GM23338 (cell line): ENCODE data around the gene PNRC2. TPM values are rescaled to one million over a fixed set of nuclear protein-coding genes. Genes with fewer than 3 reads are reported as not detected.

ENCODE experiments used
- ATAC-seq: fragments of 200-7000 bp; cut with Tn5 transposase; 3 replicates; pipeline ENCODE4 v1.9.1; 2020
- DNase-seq: peaks from one replicate; pipeline ENCODE4 v3.0.0-alpha.2; 2015; ENCODE audit warnings: low spot score
- H2AFZ ChIP-seq: fragments of 200-600 bp; sonication (generic); 2 replicates; pipeline ENCODE4 v1.8.0; 2016; ENCODE audit warnings: antibody characterized with exemption, mild to moderate bottlenecking, moderate library complexity
- H3F3A ChIP-seq: fragments of 200-600 bp; sonication (generic); replicated peaks from 2 replicates; pipeline ENCODE4 v1.8.0; 2017; ENCODE audit warnings: antibody characterized with exemption, mixed run types, low read depth
- H3K27ac ChIP-seq: fragments of 200-600 bp; sonication (generic); 2 replicates; pipeline ENCODE4 v1.6.1; 2016; ENCODE audit warnings: low read depth
- H3K27me3 ChIP-seq: fragments of 200-600 bp; sonication (generic); 2 replicates; pipeline ENCODE4 v1.8.0; 2016; ENCODE audit warnings: mild to moderate bottlenecking, mixed run types, moderate library complexity; ENCODE audit not compliant: insufficient read depth
- H3K36me3 ChIP-seq: fragments of 200-600 bp; sonication (generic); 2 replicates; pipeline ENCODE4 v1.8.0; 2016; ENCODE audit warnings: mild to moderate bottlenecking; ENCODE audit not compliant: insufficient read depth
- H3K4me1 ChIP-seq: fragments of 200-600 bp; sonication (generic); 2 replicates; pipeline ENCODE4 v1.8.0; 2016; ENCODE audit warnings: mild to moderate bottlenecking, moderate library complexity; ENCODE audit not compliant: insufficient read depth
- H3K4me2 ChIP-seq: fragments of 200-600 bp; sonication (generic); 2 replicates; pipeline ENCODE4 v1.7.1; 2017; ENCODE audit warnings: mixed run types
- H3K4me3 ChIP-seq: fragments of 200-600 bp; sonication (generic); 2 replicates; pipeline ENCODE4 v1.6.1; 2016; ENCODE audit warnings: mixed run types
- H3K79me2 ChIP-seq: fragments of 200-600 bp; sonication (generic); replicated peaks from 2 replicates; pipeline ENCODE4 v1.8.0; 2017; ENCODE audit warnings: mild to moderate bottlenecking; ENCODE audit not compliant: insufficient read depth
- H3K9me2 ChIP-seq: fragments of 200-600 bp; sonication (generic); 2 replicates; pipeline ENCODE4 v1.8.0; 2017; ENCODE audit not compliant: insufficient read depth
- H4K20me1 ChIP-seq: fragments of 200-600 bp; sonication (generic); replicated peaks from 2 replicates; pipeline ENCODE4 v1.8.0; 2017; ENCODE audit warnings: mild to moderate bottlenecking; ENCODE audit not compliant: insufficient read depth
- H3K27ac Mint-ChIP-seq: 2 replicates; pipeline ENCODE4 v1.8.0; 2020; ENCODE audit warnings: inconsistent platforms, mild to moderate bottlenecking, moderate library complexity, mixed read lengths
- H3K27me3 Mint-ChIP-seq: 3 replicates; pipeline ENCODE4 v1.8.0; 2022; ENCODE audit warnings: low read depth, mild to moderate bottlenecking, moderate library complexity, mixed read lengths, inconsistent platforms; ENCODE audit not compliant: insufficient read depth, poor library complexity
- H3K36me3 Mint-ChIP-seq: 3 replicates; pipeline ENCODE4 v1.8.0; 2021; ENCODE audit warnings: low read depth, mild to moderate bottlenecking, inconsistent platforms, moderate library complexity, mixed read lengths
- H3K4me1 Mint-ChIP-seq: 3 replicates; pipeline ENCODE4 v1.8.0; 2020; ENCODE audit warnings: mild to moderate bottlenecking, inconsistent platforms, mixed read lengths
- H3K4me3 Mint-ChIP-seq: 3 replicates; pipeline ENCODE4 v1.8.0; 2021; ENCODE audit warnings: moderate library complexity, mild to moderate bottlenecking, inconsistent platforms, mixed read lengths
- H3K9me3 Mint-ChIP-seq: 3 replicates; pipeline ENCODE4 v1.8.0; 2020; ENCODE audit warnings: moderate library complexity, mild to moderate bottlenecking, inconsistent platforms, mixed read lengths
- CTCF ChIP-seq, 2 experiments: fragments of 200-600 bp in 1 of 2; sonication (generic) in 1 of 2; conservative IDR thresholded peaks; 2 replicates each; pipeline versions ENCODE4 v1.5.1 to v1.6.1; 2016 to 2017; ENCODE audit warnings: antibody characterized with exemption in 2 of 2, low read depth in 2 of 2, mild to moderate bottlenecking in 2 of 2, moderate library complexity in 1 of 2
- ETS1 ChIP-seq: IDR thresholded peaks from 2 replicates; pipeline ENCODE4 v1.6.1; 2016; ENCODE audit warnings: antibody characterized with exemption
- JUNB ChIP-seq: IDR thresholded peaks from one replicate; pipeline ENCODE4 v1.6.1; 2016; ENCODE audit warnings: antibody characterized with exemption; ENCODE audit not compliant: unreplicated experiment
- NANOG ChIP-seq: IDR thresholded peaks from 2 replicates; pipeline ENCODE4 v1.6.1; 2016; ENCODE audit warnings: antibody characterized with exemption, borderline replicate concordance
- POLR2AphosphoS5 ChIP-seq: IDR thresholded peaks from 2 replicates; pipeline ENCODE4 v1.6.1; 2016; ENCODE audit warnings: antibody characterized with exemption, low read depth
- STAT1 ChIP-seq: IDR thresholded peaks from one replicate; pipeline ENCODE4 v1.6.1; 2016; ENCODE audit warnings: antibody characterized with exemption; ENCODE audit not compliant: unreplicated experiment
- ZNF114 ChIP-seq: fragments of 250-450 bp; sonication (Bioruptor Pico); IDR thresholded peaks from 2 replicates; pipeline ENCODE4 v1.5.0; 2020; ENCODE audit warnings: mild to moderate bottlenecking, moderate library complexity
- polyA plus RNA-seq: library from polyadenylated mRNA; unstranded; fragments of >200 nt; fragmentation: Nextera tagmentation; extraction: Ambion mirVana; gene quantifications from 2 replicates; pipeline ENCODE4 v1.2.1, GENCODE V29; 2016
- total RNA-seq: library from RNA; depleted of rRNA; stranded (reverse); fragments of >200 nt; shearing (Covaris generic); gene quantifications from 2 replicates; pipeline ENCODE4 v1.2.3, GENCODE V29; 2014
- TF ChIP-seq, protein P1 (sequence below): fragments of 250-450 bp; sonication (Bioruptor Pico); IDR thresholded peaks from 2 replicates; pipeline ENCODE4 v1.5.0; 2020; ENCODE audit warnings: mild to moderate bottlenecking, moderate library complexity

PNRC2 gene
- total and polyA plus RNA-seq, 2 experiments from 2014 or later, result 157 to 237 TPM

DNA sequence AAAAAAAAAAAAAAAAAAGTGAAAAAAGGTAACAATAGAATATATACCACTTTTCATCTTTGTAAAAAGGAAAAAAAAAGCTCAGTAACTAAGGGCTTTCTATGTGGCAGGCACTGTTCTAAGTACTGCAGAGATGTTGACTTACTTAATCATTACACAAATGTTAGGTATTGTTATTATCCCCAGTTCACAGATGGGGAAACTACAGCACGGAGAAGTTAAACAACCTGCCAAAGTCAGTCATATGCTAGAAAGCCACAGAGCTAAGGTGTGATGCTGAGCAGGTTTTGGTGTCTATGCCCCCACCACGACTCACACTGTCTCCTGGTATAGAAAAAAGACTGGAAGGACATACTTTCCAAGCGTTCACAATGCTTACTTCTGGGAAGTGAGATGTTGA is 6.6 kb upstream of the PNRC2 start (continued):
- TF ChIP-seq ETS1 (no peak), POLR2AphosphoS5 (no peak), ZNF114 (CRISPR knock-in tag) (no peak)
- TF ChIP-seq, protein P1, sequence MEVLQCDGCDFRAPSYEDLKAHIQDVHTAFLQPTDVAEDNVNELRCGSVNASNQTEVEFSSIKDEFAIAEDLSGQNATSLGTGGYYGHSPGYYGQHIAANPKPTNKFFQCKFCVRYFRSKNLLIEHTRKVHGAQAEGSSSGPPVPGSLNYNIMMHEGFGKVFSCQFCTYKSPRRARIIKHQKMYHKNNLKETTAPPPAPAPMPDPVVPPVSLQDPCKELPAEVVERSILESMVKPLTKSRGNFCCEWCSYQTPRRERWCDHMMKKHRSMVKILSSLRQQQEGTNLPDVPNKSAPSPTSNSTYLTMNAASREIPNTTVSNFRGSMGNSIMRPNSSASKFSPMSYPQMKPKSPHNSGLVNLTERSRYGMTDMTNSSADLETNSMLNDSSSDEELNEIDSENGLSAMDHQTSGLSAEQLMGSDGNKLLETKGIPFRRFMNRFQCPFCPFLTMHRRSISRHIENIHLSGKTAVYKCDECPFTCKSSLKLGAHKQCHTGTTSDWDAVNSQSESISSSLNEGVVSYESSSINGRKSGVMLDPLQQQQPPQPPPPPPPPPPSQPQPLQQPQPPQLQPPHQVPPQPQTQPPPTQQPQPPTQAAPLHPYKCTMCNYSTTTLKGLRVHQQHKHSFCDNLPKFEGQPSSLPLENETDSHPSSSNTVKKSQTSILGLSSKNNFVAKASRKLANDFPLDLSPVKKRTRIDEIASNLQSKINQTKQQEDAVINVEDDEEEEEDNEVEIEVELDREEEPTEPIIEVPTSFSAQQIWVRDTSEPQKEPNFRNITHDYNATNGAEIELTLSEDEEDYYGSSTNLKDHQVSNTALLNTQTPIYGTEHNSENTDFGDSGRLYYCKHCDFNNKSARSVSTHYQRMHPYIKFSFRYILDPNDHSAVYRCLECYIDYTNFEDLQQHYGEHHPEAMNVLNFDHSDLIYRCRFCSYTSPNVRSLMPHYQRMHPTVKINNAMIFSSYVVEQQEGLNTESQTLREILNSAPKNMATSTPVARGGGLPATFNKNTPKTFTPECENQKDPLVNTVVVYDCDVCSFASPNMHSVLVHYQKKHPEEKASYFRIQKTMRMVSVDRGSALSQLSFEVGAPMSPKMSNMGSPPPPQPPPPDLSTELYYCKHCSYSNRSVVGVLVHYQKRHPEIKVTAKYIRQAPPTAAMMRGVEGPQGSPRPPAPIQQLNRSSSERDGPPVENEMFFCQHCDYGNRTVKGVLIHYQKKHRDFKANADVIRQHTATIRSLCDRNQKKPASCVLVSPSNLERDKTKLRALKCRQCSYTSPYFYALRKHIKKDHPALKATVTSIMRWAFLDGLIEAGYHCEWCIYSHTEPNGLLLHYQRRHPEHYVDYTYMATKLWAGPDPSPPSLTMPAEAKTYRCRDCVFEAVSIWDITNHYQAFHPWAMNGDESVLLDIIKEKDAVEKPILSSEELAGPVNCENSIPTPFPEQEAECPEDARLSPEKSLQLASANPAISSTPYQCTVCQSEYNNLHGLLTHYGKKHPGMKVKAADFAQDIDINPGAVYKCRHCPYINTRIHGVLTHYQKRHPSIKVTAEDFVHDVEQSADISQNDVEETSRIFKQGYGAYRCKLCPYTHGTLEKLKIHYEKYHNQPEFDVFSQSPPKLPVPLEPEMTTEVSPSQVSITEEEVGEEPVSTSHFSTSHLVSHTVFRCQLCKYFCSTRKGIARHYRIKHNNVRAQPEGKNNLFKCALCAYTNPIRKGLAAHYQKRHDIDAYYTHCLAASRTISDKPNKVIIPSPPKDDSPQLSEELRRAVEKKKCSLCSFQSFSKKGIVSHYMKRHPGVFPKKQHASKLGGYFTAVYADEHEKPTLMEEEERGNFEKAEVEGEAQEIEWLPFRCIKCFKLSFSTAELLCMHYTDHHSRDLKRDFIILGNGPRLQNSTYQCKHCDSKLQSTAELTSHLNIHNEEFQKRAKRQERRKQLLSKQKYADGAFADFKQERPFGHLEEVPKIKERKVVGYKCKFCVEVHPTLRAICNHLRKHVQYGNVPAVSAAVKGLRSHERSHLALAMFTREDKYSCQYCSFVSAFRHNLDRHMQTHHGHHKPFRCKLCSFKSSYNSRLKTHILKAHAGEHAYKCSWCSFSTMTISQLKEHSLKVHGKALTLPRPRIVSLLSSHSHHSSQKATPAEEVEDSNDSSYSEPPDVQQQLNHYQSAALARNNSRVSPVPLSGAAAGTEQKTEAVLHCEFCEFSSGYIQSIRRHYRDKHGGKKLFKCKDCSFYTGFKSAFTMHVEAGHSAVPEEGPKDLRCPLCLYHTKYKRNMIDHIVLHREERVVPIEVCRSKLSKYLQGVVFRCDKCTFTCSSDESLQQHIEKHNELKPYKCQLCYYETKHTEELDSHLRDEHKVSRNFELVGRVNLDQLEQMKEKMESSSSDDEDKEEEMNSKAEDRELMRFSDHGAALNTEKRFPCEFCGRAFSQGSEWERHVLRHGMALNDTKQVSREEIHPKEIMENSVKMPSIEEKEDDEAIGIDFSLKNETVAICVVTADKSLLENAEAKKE, result no peak

DNA sequence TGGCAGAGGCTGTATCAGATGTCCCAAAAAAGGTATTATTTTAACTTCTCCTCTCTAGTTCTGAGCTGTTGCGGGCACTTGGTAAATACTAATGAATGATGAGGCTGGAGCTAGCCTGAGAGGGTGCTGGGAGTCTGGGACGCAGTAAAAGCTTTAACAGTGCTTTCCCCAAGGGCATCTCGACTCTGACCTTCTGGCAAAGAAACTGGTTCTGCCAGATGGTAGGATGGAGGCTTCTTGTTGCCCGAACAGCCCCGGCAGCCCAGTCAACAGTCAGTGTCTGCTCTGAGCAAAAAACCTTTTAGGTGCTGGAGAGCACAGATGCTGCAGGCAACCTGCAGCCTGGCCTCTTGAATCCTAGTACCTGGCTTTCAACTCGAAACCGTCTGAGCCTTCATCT is 2.5 kb upstream of the PNRC2 start:
- no peaks in the 10 kb centered on the region; the same call in 1 of the 3 replicates for H3K9me3 Mint-ChIP-seq
- Histone ChIP-seq H3K27me3 (no peaks in the 10 kb centered on the region), H4K20me1 (peaks cover 7% of the 10 kb centered on the region), H3K4me3 (no peak overlapping the region), H3K36me3 (peaks cover 6% of the 10 kb centered on the region; the same call in 1 of the 2 replicates), H3K4me2 (no peak overlapping the region), H3F3A (no peaks in the 10 kb centered on the region; the same call in 1 of the 2 replicates), H3K79me2 (peaks cover 19% of the 10 kb centered on the region), H3K9me2 (no peaks in the 10 kb centered on the region), H3K27ac (no peak overlapping the region), H3K4me1 (peaks cover 31% of the 10 kb centered on the region), H2AFZ (peak overlapping the region; percentile 35; the same call in 1 of the 2 replicates)
- peaks cover 2% of the 10 kb centered on the region for H3K27me3 Mint-ChIP-seq
- peaks cover 38% of the 10 kb centered on the region for H3K4me1 Mint-ChIP-seq
- no peak for ATAC-seq
- H3K4me3 Mint-ChIP-seq, result peak overlapping the region; percentile 37; the same call in 2 of the 3 replicates
- H3K27ac Mint-ChIP-seq, result peak overlapping the region; percentile 52
- no peak for DNase-seq
- H3K36me3 Mint-ChIP-seq, result peaks cover 23% of the 10 kb centered on the region
- TF ChIP-seq STAT1 (no peak), CTCF (conservative IDR thresholded peaks at IDR 0.05; ENCODE audit: low read depth in 2 of 2) (no peak), NANOG (no peak), ETS1 (no peak), JUNB (no peak), POLR2AphosphoS5 (no peak)
